HepG2 (cell line): ENCODE results near the gene ARIH2. TPM values are rescaled to one million over a fixed set of nuclear protein-coding genes. Genes with fewer than 3 reads are reported as not detected.

ENCODE experiments used
- ATF7 ChIP-seq, 2 experiments: fragments of 450-650 bp in 1 of 2; sonication (generic) in 1 of 2; formaldehyde crosslinking in 1 of 2; IDR thresholded peaks; 2 replicates each; pipeline versions ENCODE4 v1.4.0 to v1.6.1; 2016 to 2020; ENCODE audit warnings: antibody characterized with exemption in 1 of 2, mild to moderate bottlenecking in 1 of 2, missing genetic modification reagents in 1 of 2
- BCL6 ChIP-seq: IDR thresholded peaks from 2 replicates; pipeline ENCODE4 v1.6.1; 2016; ENCODE audit warnings: missing genetic modification reagents, missing compliant biosample characterization
- BORCS8-MEF2B ChIP-seq: sonication (generic); formaldehyde crosslinking; IDR thresholded peaks from 2 replicates; pipeline ENCODE4 v1.8.0; 2022; ENCODE audit warnings: mild to moderate bottlenecking, missing genetic modification reagents
- EZH2 ChIP-seq: conservative IDR thresholded peaks from 2 replicates; pipeline ENCODE4 v1.6.1; 2012; ENCODE audit warnings: mild to moderate bottlenecking, low read depth, low read length, moderate library complexity
- GATAD2A ChIP-seq: IDR thresholded peaks from 2 replicates; pipeline ENCODE4 v1.6.1; 2016
- HNRNPLL ChIP-seq: fragments of 200-400 bp; formaldehyde crosslinking; IDR thresholded peaks from 2 replicates; pipeline ENCODE4 v1.6.1; 2017; ENCODE audit warnings: mild to moderate bottlenecking, low read depth, low read length; ENCODE audit not compliant: poor library complexity, severe bottlenecking
- ISX ChIP-seq: sonication (generic); formaldehyde crosslinking; conservative IDR thresholded peaks from 2 replicates; pipeline ENCODE4 v1.5.0; 2020; ENCODE audit warnings: missing genetic modification reagents
- JDP2 ChIP-seq: sonication (generic); formaldehyde crosslinking; IDR thresholded peaks from 2 replicates; pipeline ENCODE4 v1.8.1; 2022; ENCODE audit warnings: missing genetic modification reagents, borderline replicate concordance
- MZF1 ChIP-seq: sonication (generic); formaldehyde crosslinking; IDR thresholded peaks from 2 replicates; pipeline ENCODE4 v1.8.1; 2023; ENCODE audit warnings: mild to moderate bottlenecking, missing genetic modification reagents, borderline replicate concordance
- PRMT3 ChIP-seq: sonication (generic); formaldehyde crosslinking; IDR thresholded peaks from 2 replicates; pipeline ENCODE4 v1.8.1; 2022; ENCODE audit warnings: low read depth, mild to moderate bottlenecking, moderate library complexity, missing genetic modification reagents, borderline replicate concordance
- RFXANK ChIP-seq: IDR thresholded peaks from 2 replicates; pipeline ENCODE4 v1.6.1; 2016
- SMYD3 ChIP-seq: sonication (generic); formaldehyde crosslinking; IDR thresholded peaks from 2 replicates; pipeline ENCODE4 v1.8.1; 2023; ENCODE audit warnings: mild to moderate bottlenecking, missing genetic modification reagents
- ZBTB7A ChIP-seq: sonication (generic); formaldehyde crosslinking; IDR thresholded peaks from 2 replicates; pipeline ENCODE4 v1.8.0; 2022; ENCODE audit warnings: mild to moderate bottlenecking, missing genetic modification reagents
- ZHX2 ChIP-seq, 2 experiments: sonication (generic) in 1 of 2; formaldehyde crosslinking in 1 of 2; IDR thresholded peaks; 2 replicates each; pipeline versions ENCODE4 v1.6.1 to v1.9.0; 2014 to 2022; ENCODE audit warnings: antibody characterized with exemption in 1 of 2, borderline replicate concordance in 1 of 2, inconsistent platforms in 1 of 2, low read depth in 1 of 2, missing genetic modification reagents in 1 of 2
- ZNF644 ChIP-seq: IDR thresholded peaks from 2 replicates; pipeline ENCODE4 v1.6.1; 2016; ENCODE audit warnings: low read depth
- ZSCAN20 ChIP-seq: sonication (generic); formaldehyde crosslinking; IDR thresholded peaks from 2 replicates; pipeline ENCODE4 v1.4.0; 2020; ENCODE audit warnings: missing genetic modification reagents, mild to moderate bottlenecking, borderline replicate concordance
- polyA plus RNA-seq, 8 experiments: library from polyadenylated mRNA; depleted of rRNA in 3 of 8; stranded (reverse) in 7 of 8; unstranded in 1 of 8; fragments of >200 nt; fragmentation: Illumina TruSeq in 4 of 8; extraction: Trizol in 4 of 8; gene quantifications; 2 replicates each; pipeline versions ENCODE4 v1.2.1 to v1.2.3, GENCODE V29; 2011 to 2016; ENCODE audit warnings: low read depth in 4 of 8, missing spikeins in 1 of 8, mixed read lengths in 1 of 8; ENCODE audit not compliant: insufficient read depth in 1 of 8
- total RNA-seq, 5 experiments: library from RNA; depleted of rRNA; stranded (reverse); fragments of >200 nt; fragmentation: Illumina TruSeq; extraction: Trizol; gene quantifications; 2 replicates each; pipeline ENCODE4 v1.2.3, GENCODE V29; 2016; ENCODE audit warnings: low read depth in 1 of 5
- TF ChIP-seq, protein P1 (sequence below): conservative IDR thresholded peaks from 2 replicates; pipeline ENCODE4 v1.6.1; 2018; ENCODE audit warnings: missing genetic modification reagents
- TF ChIP-seq, protein P2 (sequence below): sonication (generic); formaldehyde crosslinking; IDR thresholded peaks from 2 replicates; pipeline ENCODE4 v1.8.0; 2022; ENCODE audit warnings: missing genetic modification reagents, mild to moderate bottlenecking, inconsistent platforms, borderline replicate concordance

ARIH2 gene
- total and polyA plus RNA-seq, 2 of the 13 experiments (the other 11 are each of a cell fraction or from before 2014, with no cell fraction given), result 64.8 to 83.3 TPM

DNA sequence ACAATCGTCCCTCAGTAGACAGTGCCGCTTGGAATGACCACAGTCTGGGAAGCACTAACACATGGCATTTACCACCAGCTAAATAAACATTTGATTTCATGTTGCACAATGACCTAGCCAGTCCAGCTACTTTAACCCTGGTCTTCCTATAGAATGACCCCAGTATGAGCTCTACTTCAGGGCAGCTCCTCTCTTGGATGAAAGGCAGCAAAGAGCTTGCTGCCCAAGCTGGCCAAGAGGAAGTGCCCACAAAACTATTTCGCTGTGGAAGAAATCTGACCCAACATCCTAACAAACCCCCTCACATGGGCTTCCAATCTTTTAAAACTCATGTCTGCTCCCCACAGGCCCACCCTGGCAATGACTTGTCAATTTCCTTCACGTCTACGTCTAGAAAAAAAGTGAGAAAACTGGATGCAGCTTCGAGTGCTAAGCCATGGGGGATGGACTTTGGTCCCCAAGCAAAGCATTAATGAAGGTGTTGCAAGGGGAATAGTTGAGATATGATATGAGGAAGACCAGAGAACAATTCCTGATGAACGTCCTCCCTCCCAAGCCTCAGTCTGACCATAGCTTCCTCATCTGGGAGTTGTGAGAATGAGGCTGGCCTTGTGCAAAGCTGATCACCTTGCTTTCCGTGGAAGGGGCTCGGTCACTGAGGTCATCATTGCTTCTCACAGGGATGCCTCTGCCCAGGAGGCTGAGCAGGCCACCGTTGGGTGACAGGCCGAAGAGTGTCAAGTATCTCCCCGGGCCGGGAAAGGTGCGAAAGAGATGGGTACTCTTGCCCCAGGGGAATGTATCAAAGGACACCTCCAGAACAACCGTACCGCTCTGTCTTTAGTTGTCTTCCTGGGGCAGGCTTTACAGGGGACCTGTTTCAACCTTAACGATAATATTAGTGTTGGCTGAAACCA, 20.9 kb upstream of the ARIH2 start (continued):
- TF ChIP-seq ZHX2 (IDR thresholded peaks at IDR 0.05; ENCODE audit: low read depth) (no peak), ZHX2 (CRISPR knock-in tag; IDR thresholded peaks at IDR 0.05; ENCODE audit: borderline replicate concordance) (no peak), RFXANK (CRISPR knock-in tag) (no peak), HNRNPLL (no peak), ATF7 (IDR thresholded peaks at IDR 0.05) (no peak), ATF7 (CRISPR knock-in tag; IDR thresholded peaks at IDR 0.05) (no peak; the same call in 1 of the 2 replicates), ISX (CRISPR knock-in tag) (no peak), EZH2 (no peak), BCL6 (peak; percentile 70), SMYD3 (CRISPR knock-in tag) (no peak), ZNF644 (peak; percentile 49), ZBTB7A (CRISPR knock-in tag) (no peak), ZSCAN20 (CRISPR knock-in tag) (no peak), BORCS8-MEF2B (no peak), JDP2 (no peak), GATAD2A (CRISPR knock-in tag) (peak; percentile 82), MZF1 (CRISPR knock-in tag) (no peak), PRMT3 (no peak)
- TF ChIP-seq, protein P1, sequence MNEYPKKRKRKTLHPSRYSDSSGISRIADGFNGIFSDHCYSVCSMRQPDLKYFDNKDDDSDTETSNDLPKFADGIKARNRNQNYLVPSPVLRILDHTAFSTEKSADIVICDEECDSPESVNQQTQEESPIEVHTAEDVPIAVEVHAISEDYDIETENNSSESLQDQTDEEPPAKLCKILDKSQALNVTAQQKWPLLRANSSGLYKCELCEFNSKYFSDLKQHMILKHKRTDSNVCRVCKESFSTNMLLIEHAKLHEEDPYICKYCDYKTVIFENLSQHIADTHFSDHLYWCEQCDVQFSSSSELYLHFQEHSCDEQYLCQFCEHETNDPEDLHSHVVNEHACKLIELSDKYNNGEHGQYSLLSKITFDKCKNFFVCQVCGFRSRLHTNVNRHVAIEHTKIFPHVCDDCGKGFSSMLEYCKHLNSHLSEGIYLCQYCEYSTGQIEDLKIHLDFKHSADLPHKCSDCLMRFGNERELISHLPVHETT (CRISPR knock-in tag), result no peak
- TF ChIP-seq, protein P2, sequence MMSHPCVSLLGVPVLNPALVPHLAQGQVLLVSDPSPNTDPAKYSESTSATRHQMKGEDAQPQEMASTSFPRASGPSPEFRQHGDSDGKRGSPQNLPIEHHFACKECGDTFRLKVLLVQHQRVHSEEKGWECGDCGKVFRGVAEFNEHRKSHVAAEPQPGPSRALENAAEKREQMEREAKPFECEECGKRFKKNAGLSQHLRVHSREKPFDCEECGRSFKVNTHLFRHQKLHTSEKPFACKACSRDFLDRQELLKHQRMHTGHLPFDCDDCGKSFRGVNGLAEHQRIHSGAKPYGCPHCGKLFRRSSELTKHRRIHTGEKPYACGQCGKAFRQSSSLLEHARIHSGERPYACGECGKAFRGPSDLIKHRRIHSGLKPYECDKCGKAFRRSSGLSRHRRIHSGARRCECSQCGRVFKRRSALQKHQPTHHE (CRISPR knock-in tag), result no peak
